HG03469 (cell line): ENCODE data around the gene CSMD2.

Experiments used
- ATAC-seq: cut with Tn5 transposase; IDR thresholded peaks from one replicate; pipeline ENCODE4 v1.9.1; 2021; ENCODE audit warnings: mild to moderate bottlenecking, moderate library complexity, moderate number of reproducible peaks; ENCODE audit not compliant: unreplicated experiment

The CSMD2 gene

GRCh38 chr1:33472269-33472980 is 692.6 kb downstream of the CSMD2 start, which contains the start of gene ZSCAN20:
Gene ZSCAN20, plus strand, starts transcription at chr1:33472645. Its CDS starts 6,644 bp downstream, at chr1:33479289.
- ATAC-seq, result peak; percentile 75

GRCh38 chr1:33471416-33471815 is 693.6 kb downstream of the CSMD2 start:
- no peak for ATAC-seq

GRCh38 chr1:33470495-33471012 is 694.5 kb downstream of the CSMD2 start:
- no peak for ATAC-seq

GRCh38 chr1:33469691-33470090 is 695.3 kb downstream of the CSMD2 start:
- ATAC-seq, result no peak

- ATAC-seq, result no peak
Measured at GRCh38 chr1:33468967-33469366, 696.1 kb downstream of the CSMD2 start.

- no peak for ATAC-seq
Measured at GRCh38 chr1:33468531-33468930, 696.5 kb downstream of the CSMD2 start.

GRCh38 chr1:33468011-33468410 is 697.0 kb downstream of the CSMD2 start:
- no peak for ATAC-seq

GRCh38 chr1:33466159-33466558 is 698.9 kb downstream of the CSMD2 start:
- ATAC-seq, result no peak

GRCh38 chr1:33465316-33465715 is 699.7 kb downstream of the CSMD2 start:
- no peak for ATAC-seq

GRCh38 chr1:33464552-33464951 is 700.5 kb downstream of the CSMD2 start:
- ATAC-seq, result no peak
